SK-N-SH (cell line): ENCODE data around the gene NRDE2. TPM values are rescaled to one million over a fixed set of nuclear protein-coding genes. Genes with fewer than 3 reads are reported as not detected.

Source experiments
- CTCF ChIA-PET: fragments of 300-600, 350-600 bp; formaldehyde crosslinking; extraction: SDS; loops from one replicate; lab custom pipeline; 2021; lab: Yijun Ruan, JAX
- POLR2A ChIA-PET: fragments of 350-600 bp; sonication (Branson Sonifier 250); formaldehyde crosslinking; extraction: SDS; loops from one replicate; lab custom pipeline; 2020; ENCODE audit warnings: antibody characterized with exemption, inconsistent platforms; lab: Yijun Ruan, JAX
- DNase-seq: peaks from one replicate; pipeline ENCODE4 v3.0.0; 2012
- H2AFZ ChIP-seq: fragments of 200-600 bp; sonication (generic); 2 replicates; pipeline ENCODE4 v1.8.1; 2016; ENCODE audit warnings: antibody characterized with exemption, mild to moderate bottlenecking, low read depth
- H3F3A ChIP-seq: fragments of 200-600 bp; sonication (generic); replicated peaks from 2 replicates; pipeline ENCODE3; 2016; ENCODE audit warnings: antibody characterized with exemption, mild to moderate bottlenecking; ENCODE audit not compliant: insufficient read depth
- H3K27ac ChIP-seq, 2 experiments: fragments of 200-500 bp in 1 of 2; fragments of 200-600 bp in 1 of 2; sonication (Bioruptor generic) in 1 of 2; sonication (generic), shearing (Covaris generic) in 1 of 2; 2 replicates each; pipeline versions ENCODE4 v1.5.1 to v1.6.1; 2014 to 2016; ENCODE audit warnings: low read depth in 2 of 2, inconsistent platforms in 1 of 2, low read length in 1 of 2, mild to moderate bottlenecking in 1 of 2, mixed read lengths in 1 of 2
- H3K27me3 ChIP-seq: fragments of 200-600 bp; sonication (generic), shearing (Covaris generic); 2 replicates; pipeline ENCODE4 v1.6.1; 2016; ENCODE audit warnings: mixed run types; ENCODE audit not compliant: insufficient read depth
- H3K36me3 ChIP-seq, 2 experiments: fragments of 200-500 bp in 1 of 2; fragments of 200-600 bp in 1 of 2; sonication (Bioruptor generic) in 1 of 2; sonication (generic) in 1 of 2; replicated peaks in 1 of 2; 2 replicates each; pipeline versions ENCODE3 to v1.5.1; 2014 to 2016; ENCODE audit warnings: low read length in 1 of 2, mild to moderate bottlenecking in 1 of 2; ENCODE audit not compliant: insufficient read depth in 2 of 2, control insufficient read depth in 1 of 2
- H3K4me1 ChIP-seq, 2 experiments: fragments of 200-500 bp in 1 of 2; fragments of 200-600 bp in 1 of 2; sonication (Bioruptor generic) in 1 of 2; sonication (generic), shearing (Covaris generic) in 1 of 2; 2 replicates each; pipeline versions ENCODE4 v1.5.1 to v1.6.1; 2014 to 2016; ENCODE audit warnings: low read depth in 1 of 2, low read length in 1 of 2, mixed run types in 1 of 2; ENCODE audit not compliant: insufficient read depth in 2 of 2, control insufficient read depth in 1 of 2
- H3K4me2 ChIP-seq: fragments of 200-600 bp; sonication (generic), shearing (Covaris generic); 2 replicates; pipeline ENCODE4 v1.6.1; 2017; ENCODE audit warnings: mixed run types
- H3K4me3 ChIP-seq, 2 experiments: fragments of 200-500 bp in 1 of 2; fragments of 200-600 bp in 1 of 2; sonication (Bioruptor generic) in 1 of 2; sonication (generic), shearing (Covaris generic) in 1 of 2; 2 replicates each; pipeline versions ENCODE4 v1.5.1 to v1.8.1; 2014 to 2016; ENCODE audit warnings: low read depth in 2 of 2, inconsistent platforms in 1 of 2, low read length in 1 of 2, mild to moderate bottlenecking in 1 of 2, mixed read lengths in 1 of 2, moderate library complexity in 1 of 2
- H3K79me2 ChIP-seq: fragments of 200-600 bp; sonication (generic); 2 replicates; pipeline ENCODE4 v1.8.1; 2017; ENCODE audit warnings: mild to moderate bottlenecking; ENCODE audit not compliant: insufficient read depth
- H3K9ac ChIP-seq: fragments of 200-600 bp; sonication (generic); 2 replicates; pipeline ENCODE4 v1.6.1; 2017; ENCODE audit warnings: mixed run types
- H3K9me2 ChIP-seq: fragments of 200-600 bp; sonication (generic); 2 replicates; pipeline ENCODE4 v1.6.1; 2017; ENCODE audit warnings: mixed run types
- H3K9me3 ChIP-seq: fragments of 200-600 bp; sonication (generic); 2 replicates; pipeline ENCODE4 v1.6.1; 2017; ENCODE audit warnings: mixed run types, mild to moderate bottlenecking, moderate library complexity
- H4K20me1 ChIP-seq: fragments of 200-600 bp; sonication (generic); 2 replicates; pipeline ENCODE4 v1.6.1; 2017; ENCODE audit warnings: mild to moderate bottlenecking, mixed run types; ENCODE audit not compliant: insufficient read depth
- CHD2 ChIP-seq: fragments of 150-350 bp; IDR thresholded peaks from 2 replicates; pipeline ENCODE4 v1.6.1; 2018; ENCODE audit warnings: low read length; ENCODE audit not compliant: partially characterized antibody
- EP300 ChIP-seq, 2 experiments: IDR thresholded peaks; 2 replicates each; pipeline versions ENCODE4 v1.4.0 to v1.6.1; 2012; ENCODE audit warnings: borderline replicate concordance in 1 of 2, low read depth in 1 of 2, low read length in 1 of 2
- GATA2 ChIP-seq: sonication (generic); formaldehyde crosslinking; IDR thresholded peaks from 2 replicates; pipeline ENCODE4 v1.5.0; 2020; ENCODE audit warnings: mild to moderate bottlenecking, missing genetic modification reagents
- MEF2A ChIP-seq: IDR thresholded peaks from 2 replicates; pipeline ENCODE4 v1.4.0; 2012; ENCODE audit warnings: low read depth, borderline replicate concordance
- MXI1 ChIP-seq: IDR thresholded peaks from 2 replicates; pipeline ENCODE4 v1.6.1; 2012; ENCODE audit warnings: mild to moderate bottlenecking, low read depth, low read length, improper control_type of control experiment
- NRF1 ChIP-seq: IDR thresholded peaks from 2 replicates; pipeline ENCODE4 v1.6.1; 2012; ENCODE audit warnings: low read depth, mild to moderate bottlenecking, low read length
- RCOR1 ChIP-seq: fragments of 150-350 bp; IDR thresholded peaks from 2 replicates; pipeline ENCODE4 v1.6.1; 2017; ENCODE audit warnings: antibody characterized with exemption, low read length
- RXRA ChIP-seq: IDR thresholded peaks from 2 replicates; pipeline ENCODE4 v1.4.0; 2012; ENCODE audit warnings: low read depth, mild to moderate bottlenecking, borderline replicate concordance
- SIN3A ChIP-seq: IDR thresholded peaks from 2 replicates; pipeline ENCODE4 v1.6.1; 2012; ENCODE audit warnings: low read depth, mild to moderate bottlenecking, low read length, moderate library complexity, borderline replicate concordance
- SMC3 ChIP-seq: IDR thresholded peaks from 2 replicates; pipeline ENCODE4 v1.6.1; 2012; ENCODE audit warnings: low read depth, low read length, improper control_type of control experiment
- TEAD4 ChIP-seq: IDR thresholded peaks from 2 replicates; pipeline ENCODE4 v1.4.0; 2012; ENCODE audit warnings: mild to moderate bottlenecking, borderline replicate concordance; ENCODE audit not compliant: insufficient read depth
- WGBS: methylation state at CpG from one replicate; pipeline ENCODE4 v1.1.6; 2017; ENCODE audit warnings: low lambda C conversion rate; 5-methylcytosine and 5-hydroxymethylcytosine counted together
- polyA plus RNA-seq, 3 experiments: library from polyadenylated mRNA; depleted of rRNA; stranded (reverse); fragments of >200 nt; gene quantifications; 2 replicates each; pipeline ENCODE4 v1.2.3, GENCODE V29; 2012
- TF ChIP-seq, protein P1 (sequence below): fragments of 150-350 bp; IDR thresholded peaks from 2 replicates; pipeline ENCODE4 v1.6.1; 2017; ENCODE audit warnings: antibody characterized with exemption, low read length, low read depth, borderline replicate concordance
- TF ChIP-seq, protein P2 (sequence below): IDR thresholded peaks from 2 replicates; pipeline ENCODE4 v1.6.1; 2012; ENCODE audit warnings: mild to moderate bottlenecking, low read depth, low read length, moderate library complexity
- TF ChIP-seq, protein P3 (sequence below): fragments of 150-350 bp; IDR thresholded peaks from 2 replicates; pipeline ENCODE4 v1.6.1; 2016; ENCODE audit warnings: mild to moderate bottlenecking, low read depth, low read length
- TF ChIP-seq, protein P4 (sequence below): IDR thresholded peaks from 2 replicates; pipeline ENCODE4; 2012

The NRDE2 gene
- polyA plus RNA-seq, 1 of the 3 experiments (the other 2 are of a cell fraction) = 11.3 TPM

DNA sequence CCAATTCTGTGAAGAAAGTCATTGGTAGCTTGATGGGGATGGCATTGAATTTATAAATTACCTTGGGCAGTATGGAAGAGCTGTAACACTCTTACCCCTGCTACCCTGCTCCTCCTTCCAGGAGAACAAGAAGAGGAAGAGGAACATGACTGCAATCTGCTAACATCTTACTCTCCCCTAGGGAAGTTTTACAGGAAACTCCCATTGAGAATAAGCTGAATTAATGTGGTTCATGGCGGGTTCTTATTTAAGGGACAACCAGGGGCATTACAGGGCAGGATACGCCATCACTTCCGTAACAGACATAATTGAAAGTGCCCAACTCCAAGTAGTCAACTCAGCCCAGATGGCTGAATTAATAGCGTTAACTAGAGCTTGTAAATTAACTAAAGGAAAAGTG lies 84.8 kb downstream of the NRDE2 start:
- Histone ChIP-seq H3K79me2 (no peaks in the 10 kb centered on the region), H3K27ac (no peak overlapping the region), H3K9me3 (no peaks in the 10 kb centered on the region), H3K4me2 (no peak overlapping the region), H3K36me3 (no peaks in the 10 kb centered on the region), H3K9ac (no peak overlapping the region), H2AFZ (no peak overlapping the region), H3K4me3 (no peak overlapping the region), H3K9me2 (no peaks in the 10 kb centered on the region), H3K4me1 (no peaks in the 10 kb centered on the region), H3F3A (no peaks in the 10 kb centered on the region), H3K27me3 (no peaks in the 10 kb centered on the region), H4K20me1 (no peaks in the 10 kb centered on the region)
- WGBS = 39% methylated on average over 4 of the region's 4 CpGs
- CTCF ChIA-PET = interaction anchor here (1.0 to 1.6 kb wide), 2 partner anchors 12 to 273 kb away, joined by 7 to 8 read pairs; no protein-coding TSS in a partner anchor
- DNase-seq = no peak
- TF ChIP-seq SIN3A (no peak), MEF2A (no peak), RXRA (no peak), RCOR1 (no peak), EP300 (IDR thresholded peaks at IDR 0.05; ENCODE audit: borderline replicate concordance in 1 of 2, low read depth in 1 of 2, low read length in 1 of 2) (no peak), MXI1 (no peak)
- TF ChIP-seq, protein P1, sequence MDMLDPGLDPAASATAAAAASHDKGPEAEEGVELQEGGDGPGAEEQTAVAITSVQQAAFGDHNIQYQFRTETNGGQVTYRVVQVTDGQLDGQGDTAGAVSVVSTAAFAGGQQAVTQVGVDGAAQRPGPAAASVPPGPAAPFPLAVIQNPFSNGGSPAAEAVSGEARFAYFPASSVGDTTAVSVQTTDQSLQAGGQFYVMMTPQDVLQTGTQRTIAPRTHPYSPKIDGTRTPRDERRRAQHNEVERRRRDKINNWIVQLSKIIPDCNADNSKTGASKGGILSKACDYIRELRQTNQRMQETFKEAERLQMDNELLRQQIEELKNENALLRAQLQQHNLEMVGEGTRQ = no peak
- TF ChIP-seq, protein P2, sequence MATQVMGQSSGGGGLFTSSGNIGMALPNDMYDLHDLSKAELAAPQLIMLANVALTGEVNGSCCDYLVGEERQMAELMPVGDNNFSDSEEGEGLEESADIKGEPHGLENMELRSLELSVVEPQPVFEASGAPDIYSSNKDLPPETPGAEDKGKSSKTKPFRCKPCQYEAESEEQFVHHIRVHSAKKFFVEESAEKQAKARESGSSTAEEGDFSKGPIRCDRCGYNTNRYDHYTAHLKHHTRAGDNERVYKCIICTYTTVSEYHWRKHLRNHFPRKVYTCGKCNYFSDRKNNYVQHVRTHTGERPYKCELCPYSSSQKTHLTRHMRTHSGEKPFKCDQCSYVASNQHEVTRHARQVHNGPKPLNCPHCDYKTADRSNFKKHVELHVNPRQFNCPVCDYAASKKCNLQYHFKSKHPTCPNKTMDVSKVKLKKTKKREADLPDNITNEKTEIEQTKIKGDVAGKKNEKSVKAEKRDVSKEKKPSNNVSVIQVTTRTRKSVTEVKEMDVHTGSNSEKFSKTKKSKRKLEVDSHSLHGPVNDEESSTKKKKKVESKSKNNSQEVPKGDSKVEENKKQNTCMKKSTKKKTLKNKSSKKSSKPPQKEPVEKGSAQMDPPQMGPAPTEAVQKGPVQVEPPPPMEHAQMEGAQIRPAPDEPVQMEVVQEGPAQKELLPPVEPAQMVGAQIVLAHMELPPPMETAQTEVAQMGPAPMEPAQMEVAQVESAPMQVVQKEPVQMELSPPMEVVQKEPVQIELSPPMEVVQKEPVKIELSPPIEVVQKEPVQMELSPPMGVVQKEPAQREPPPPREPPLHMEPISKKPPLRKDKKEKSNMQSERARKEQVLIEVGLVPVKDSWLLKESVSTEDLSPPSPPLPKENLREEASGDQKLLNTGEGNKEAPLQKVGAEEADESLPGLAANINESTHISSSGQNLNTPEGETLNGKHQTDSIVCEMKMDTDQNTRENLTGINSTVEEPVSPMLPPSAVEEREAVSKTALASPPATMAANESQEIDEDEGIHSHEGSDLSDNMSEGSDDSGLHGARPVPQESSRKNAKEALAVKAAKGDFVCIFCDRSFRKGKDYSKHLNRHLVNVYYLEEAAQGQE = no peak
- TF ChIP-seq, protein P3, sequence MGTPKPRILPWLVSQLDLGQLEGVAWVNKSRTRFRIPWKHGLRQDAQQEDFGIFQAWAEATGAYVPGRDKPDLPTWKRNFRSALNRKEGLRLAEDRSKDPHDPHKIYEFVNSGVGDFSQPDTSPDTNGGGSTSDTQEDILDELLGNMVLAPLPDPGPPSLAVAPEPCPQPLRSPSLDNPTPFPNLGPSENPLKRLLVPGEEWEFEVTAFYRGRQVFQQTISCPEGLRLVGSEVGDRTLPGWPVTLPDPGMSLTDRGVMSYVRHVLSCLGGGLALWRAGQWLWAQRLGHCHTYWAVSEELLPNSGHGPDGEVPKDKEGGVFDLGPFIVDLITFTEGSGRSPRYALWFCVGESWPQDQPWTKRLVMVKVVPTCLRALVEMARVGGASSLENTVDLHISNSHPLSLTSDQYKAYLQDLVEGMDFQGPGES = no peak
- POLR2A ChIA-PET = no interaction called here

DNA sequence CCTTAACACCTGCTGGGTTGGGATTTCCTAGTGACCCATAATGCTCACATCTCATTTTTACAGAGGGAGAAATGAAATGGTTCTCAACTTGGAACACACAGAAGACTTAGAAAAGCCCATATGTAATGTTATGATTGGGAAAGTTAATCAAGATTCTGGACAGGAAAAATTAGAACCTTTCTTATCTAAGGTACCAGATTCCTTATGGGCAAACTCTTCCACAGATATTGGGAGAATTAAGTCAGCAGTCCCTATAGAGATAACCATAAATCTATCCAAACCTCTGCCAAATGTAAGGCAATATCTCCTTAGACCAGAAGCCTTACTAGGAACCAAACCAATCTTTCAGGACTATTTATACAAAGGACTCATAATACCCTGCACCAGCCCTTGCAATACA lies 89.3 kb downstream of the NRDE2 start:
- no peaks in the 10 kb centered on the region for H3K79me2 ChIP-seq
- H3K4me3 ChIP-seq = no peak overlapping the region
- no peaks in the 10 kb centered on the region for H3K9me2 ChIP-seq
- no peak overlapping the region for H3K4me2 ChIP-seq
- H3K36me3 ChIP-seq = no peaks in the 10 kb centered on the region
- no peaks in the 10 kb centered on the region for H3K4me1 ChIP-seq
- ChIA-PET POLR2A (no interaction called here), CTCF (no interaction called here)
- no peaks in the 10 kb centered on the region for H3K27me3 ChIP-seq
- H3F3A ChIP-seq = no peaks in the 10 kb centered on the region
- no peak overlapping the region for H3K27ac ChIP-seq
- no peak for DNase-seq
- H3K9me3 ChIP-seq = peaks cover 10% of the 10 kb centered on the region; the same call in 1 of the 2 replicates
- H3K9ac ChIP-seq = no peak overlapping the region
- no peaks in the 10 kb centered on the region for H4K20me1 ChIP-seq
- H2AFZ ChIP-seq = no peak overlapping the region
- TF ChIP-seq, protein P4, sequence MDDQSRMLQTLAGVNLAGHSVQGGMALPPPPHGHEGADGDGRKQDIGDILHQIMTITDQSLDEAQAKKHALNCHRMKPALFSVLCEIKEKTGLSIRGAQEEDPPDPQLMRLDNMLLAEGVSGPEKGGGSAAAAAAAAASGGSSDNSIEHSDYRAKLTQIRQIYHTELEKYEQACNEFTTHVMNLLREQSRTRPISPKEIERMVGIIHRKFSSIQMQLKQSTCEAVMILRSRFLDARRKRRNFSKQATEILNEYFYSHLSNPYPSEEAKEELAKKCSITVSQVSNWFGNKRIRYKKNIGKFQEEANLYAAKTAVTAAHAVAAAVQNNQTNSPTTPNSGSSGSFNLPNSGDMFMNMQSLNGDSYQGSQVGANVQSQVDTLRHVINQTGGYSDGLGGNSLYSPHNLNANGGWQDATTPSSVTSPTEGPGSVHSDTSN = no peak
- TF ChIP-seq RXRA (no peak), GATA2 (CRISPR knock-in tag) (no peak), SMC3 (no peak), CHD2 (no peak), NRF1 (no peak), TEAD4 (no peak)
- TF ChIP-seq, protein P1 = no peak
- TF ChIP-seq, protein P2 = no peak
